Endometrium (tissue), 2 donors: ENCODE measurements around the gene PIEZO2.
"Not testable (repeated sequence)": the region's sequence is repeated elsewhere in the genome, so short reads cannot be mapped to it uniquely, and the experiment has no call there.

ENCODE experiments used
- FAIRE-seq: peaks from 2 replicates; lab custom pipeline; 2012; peaks lifted over from hg19 to GRCh38; lab: Jason Lieb, UNC
- donor health status: control.
- donor health status: control.

The PIEZO2 gene

GRCh38 chr18:10680271-10680596 is 469.1 kb downstream of the PIEZO2 start:
- no peak for FAIRE-seq

- no peak for FAIRE-seq
These were observed 469.7 kb downstream of the PIEZO2 start for GRCh38 chr18:10679557-10680270.

GRCh38 chr18:10671441-10671840 is 477.9 kb downstream of the PIEZO2 start:
- no peak for FAIRE-seq

GRCh38 chr18:10670856-10671255 is 478.5 kb downstream of the PIEZO2 start:
- no peak for FAIRE-seq

GRCh38 chr18:10669441-10670100 is 479.8 kb downstream of the PIEZO2 start:
- no peak for FAIRE-seq

GRCh38 chr18:10663750-10664149 is 485.6 kb downstream of the PIEZO2 start:
- no peak for FAIRE-seq

- no peak for FAIRE-seq
These were observed 488.1 kb downstream of the PIEZO2 start for GRCh38 chr18:10661317-10661716.

- FAIRE-seq, result no peak
These were observed 489.0 kb downstream of the PIEZO2 start for GRCh38 chr18:10660179-10660884.

GRCh38 chr18:10659594-10659993 is 489.8 kb downstream of the PIEZO2 start:
- no peak for FAIRE-seq

GRCh38 chr18:10659000-10659399 is 490.4 kb downstream of the PIEZO2 start:
- no peak for FAIRE-seq

- FAIRE-seq, result not testable (repeated sequence)
These were observed 505.4 kb downstream of the PIEZO2 start for GRCh38 chr18:10644003-10644402.

GRCh38 chr18:10642915-10643524 is 506.3 kb downstream of the PIEZO2 start:
- not testable (repeated sequence) for FAIRE-seq

GRCh38 chr18:10638539-10638885 is 510.9 kb downstream of the PIEZO2 start:
- not testable (repeated sequence) for FAIRE-seq

GRCh38 chr18:10637858-10638538 is 511.4 kb downstream of the PIEZO2 start:
- FAIRE-seq, result not testable (repeated sequence)

- FAIRE-seq, result not testable (repeated sequence)
These were observed 520.3 kb downstream of the PIEZO2 start for GRCh38 chr18:10629076-10629475.

GRCh38 chr18:10626606-10627213 is 522.7 kb downstream of the PIEZO2 start:
- FAIRE-seq, result not testable (repeated sequence)

- FAIRE-seq, result not testable (repeated sequence)
These were observed 525.8 kb downstream of the PIEZO2 start for GRCh38 chr18:10623606-10624005.

- FAIRE-seq, result not testable (repeated sequence)
These were observed 526.4 kb downstream of the PIEZO2 start for GRCh38 chr18:10622982-10623381.

GRCh38 chr18:10620670-10621329 is 528.6 kb downstream of the PIEZO2 start:
- not testable (repeated sequence) for FAIRE-seq
